Activated CD4-positive, alpha-beta T cell treated with anti-CD3 and anti-CD28 coated beads for 1 hour (primary cell): ENCODE results near the gene RASEF.
"Not testable (repeated sequence)": the region's sequence is repeated elsewhere in the genome, so short reads cannot be mapped to it uniquely, and the experiment has no call there.

Source experiments
- DNase-seq: peaks from one replicate; pipeline ENCODE4 v3.0.0-alpha.2; 2020

Gene RASEF

GRCh38 chr9:83062651-83063527 lies at the start of gene RASEF:
Gene RASEF (minus strand): TSS chr9:83063142. CDS start chr9:83062867, 275 bp downstream.
- no peak for DNase-seq

DNA sequence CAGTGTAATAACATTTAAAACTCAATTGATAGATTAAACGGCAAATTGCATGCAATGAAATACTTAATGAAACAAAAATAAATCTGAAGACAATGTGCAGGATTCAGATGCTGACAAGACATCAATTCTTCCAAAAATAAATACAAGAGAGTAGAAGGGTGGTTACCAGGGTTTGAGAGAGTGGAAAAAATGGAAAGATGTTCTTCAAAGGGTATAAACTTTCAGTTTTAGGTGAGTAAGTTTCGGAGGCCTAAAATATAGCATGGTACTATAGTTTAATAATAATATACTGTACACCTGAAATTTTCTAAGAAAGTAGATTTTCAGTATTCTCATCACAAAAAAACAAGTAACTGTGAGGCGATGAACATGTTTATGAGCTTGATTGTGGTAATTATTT lies 48.2 kb upstream of the RASEF start:
- no peak for DNase-seq

DNA sequence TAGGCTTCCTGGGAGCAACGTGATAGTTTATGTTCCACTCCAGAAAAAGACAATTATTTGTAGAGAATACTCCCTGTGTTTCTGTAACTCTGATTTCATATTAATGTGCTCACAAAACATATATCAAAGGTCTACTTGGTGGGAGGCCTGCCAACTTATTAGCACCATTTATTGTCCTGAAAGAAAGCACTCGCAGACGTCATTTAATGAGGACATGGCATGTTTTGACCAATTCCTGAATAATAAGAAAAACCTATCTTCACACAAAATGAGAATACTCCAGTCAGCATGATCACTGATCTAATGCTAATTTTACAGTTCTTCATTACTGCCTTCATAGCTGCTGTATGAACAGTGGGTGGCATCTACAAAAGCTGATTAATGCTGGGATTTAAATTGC lies 46.4 kb upstream of the RASEF start:
- no peak for DNase-seq

GRCh38 chr9:83108208-83108607 lies 45.3 kb upstream of the RASEF start:
- no peak for DNase-seq

DNA sequence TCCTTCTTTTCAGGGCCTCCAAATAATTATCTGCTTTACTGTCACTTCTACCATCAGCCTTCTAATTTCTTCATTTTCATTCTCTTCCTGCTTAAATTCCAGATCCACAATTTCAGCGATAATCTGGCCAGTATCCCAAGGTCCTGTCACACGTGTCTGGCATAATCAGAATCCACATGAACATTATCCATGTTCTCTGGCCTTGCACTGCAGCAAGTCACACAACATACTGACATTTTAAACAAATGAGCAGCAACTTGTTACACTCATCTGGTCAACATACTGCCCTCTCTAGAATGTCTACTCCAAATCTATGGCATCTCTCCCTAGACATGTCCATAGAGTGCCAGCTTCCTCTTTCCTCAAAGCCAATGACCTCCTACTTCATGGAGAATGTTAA lies 43.8 kb upstream of the RASEF start:
- no peak for DNase-seq

- no peak for DNase-seq
Observed at GRCh38 chr9:83106263-83106662, 43.3 kb upstream of the RASEF start.

DNA sequence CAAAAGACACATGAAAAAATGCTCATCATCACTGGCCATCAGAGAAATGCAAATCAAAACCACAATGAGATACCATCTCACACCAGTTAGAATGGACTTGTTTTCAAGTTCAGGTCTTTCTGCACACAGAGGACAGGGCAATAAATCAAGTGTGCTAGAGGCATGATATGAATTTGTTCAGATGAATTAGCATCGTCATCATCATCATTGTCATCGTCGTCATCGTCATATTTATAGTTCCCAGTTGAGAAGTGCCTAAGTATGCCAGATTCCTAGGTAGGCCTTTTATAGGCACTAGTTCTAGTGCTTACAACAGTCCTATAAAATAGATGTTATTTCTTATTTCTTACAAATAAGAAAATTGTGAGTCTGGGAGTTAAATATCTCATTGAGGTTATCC lies 34.7 kb upstream of the RASEF start:
- no peak for DNase-seq

DNA sequence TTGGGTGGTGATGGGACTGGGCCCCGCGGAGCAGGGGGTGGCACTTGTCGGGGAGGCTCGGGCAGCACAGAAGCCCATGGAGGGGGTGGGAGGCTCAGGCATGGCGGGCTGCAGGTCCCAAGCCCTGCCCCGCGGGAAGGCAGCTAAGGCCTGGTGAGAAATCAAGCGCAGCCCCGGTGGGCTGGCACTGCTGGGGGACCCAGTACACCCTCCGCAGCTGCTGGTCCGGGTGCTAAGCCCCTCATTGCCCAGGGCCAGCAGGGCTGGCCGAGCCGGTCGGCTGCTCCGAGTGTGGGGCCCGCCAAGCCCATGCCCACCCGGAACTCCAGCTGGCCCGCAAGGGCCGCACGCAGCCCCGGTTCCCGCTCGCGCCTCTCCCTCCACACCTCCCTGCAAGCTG lies 30.4 kb upstream of the RASEF start:
- not testable (repeated sequence) for DNase-seq

GRCh38 chr9:83081846-83082245 lies 18.9 kb upstream of the RASEF start:
- DNase-seq, result no peak

GRCh38 chr9:83081010-83081409 lies 18.1 kb upstream of the RASEF start:
- DNase-seq, result no peak

- not testable (repeated sequence) for DNase-seq
Observed at GRCh38 chr9:83075932-83076331, 13.0 kb upstream of the RASEF start.

DNA sequence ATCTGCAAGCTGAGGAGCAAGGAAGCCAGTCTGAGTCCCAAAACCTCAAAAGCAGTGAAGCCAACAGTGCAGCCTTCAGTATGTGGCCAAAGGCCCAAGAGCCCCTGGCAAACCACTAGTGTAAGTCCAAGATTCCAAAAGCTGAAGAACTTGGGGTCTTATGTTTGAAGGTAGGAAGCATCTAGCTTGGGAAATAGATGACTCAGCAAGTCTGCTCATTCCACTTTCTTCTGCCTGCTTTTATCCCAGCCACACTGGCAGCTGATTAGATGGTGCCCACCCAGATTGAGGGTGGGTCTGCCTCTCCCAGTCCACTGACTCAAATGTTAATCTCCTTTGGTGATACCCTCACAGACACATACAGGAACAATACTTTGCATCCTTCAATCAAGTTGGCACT lies 9.6 kb upstream of the RASEF start:
- not testable (repeated sequence) for DNase-seq

DNA sequence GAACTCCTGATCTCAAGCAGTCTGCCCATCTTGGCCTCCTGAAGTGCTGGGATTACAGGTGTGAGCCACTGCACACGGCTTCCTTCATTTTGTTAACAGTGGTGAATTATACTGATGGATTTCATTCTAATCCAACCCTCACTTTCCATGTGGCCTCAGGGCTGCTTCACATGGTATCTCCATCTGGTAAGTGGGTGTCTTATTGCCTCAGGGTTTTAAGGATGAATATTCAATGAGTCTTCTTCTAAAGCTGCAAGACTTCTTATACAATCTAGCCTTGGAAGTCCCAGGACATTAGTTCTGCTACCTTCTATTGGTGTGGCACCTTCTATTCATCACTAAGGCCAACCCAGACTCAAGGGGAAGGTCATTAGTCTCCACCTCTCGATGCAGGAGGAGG lies 8.7 kb upstream of the RASEF start:
- no peak for DNase-seq

DNA sequence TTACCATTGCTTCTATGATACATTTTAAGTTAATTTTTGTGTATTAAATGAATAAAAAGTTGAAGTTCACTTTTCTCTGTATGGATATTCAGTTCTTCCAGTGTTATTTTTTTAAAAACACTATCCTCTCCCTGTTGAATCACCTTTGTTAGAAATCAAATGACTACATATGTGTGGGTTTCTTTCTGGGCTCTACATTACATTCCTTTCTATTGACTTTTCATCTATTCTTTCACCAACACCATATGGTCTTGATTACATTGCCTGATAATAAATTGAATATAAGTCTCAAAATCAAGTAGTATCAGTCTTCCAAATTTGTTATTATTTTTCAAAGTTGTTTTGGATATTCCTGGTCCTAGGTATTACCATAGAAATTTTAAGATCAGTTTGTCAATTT lies 7.3 kb upstream of the RASEF start:
- no peak for DNase-seq

- DNase-seq, result no peak
Observed at GRCh38 chr9:83069651-83070050, 6.7 kb upstream of the RASEF start.

GRCh38 chr9:83068414-83068813 lies 5.5 kb upstream of the RASEF start:
- no peak for DNase-seq

DNA sequence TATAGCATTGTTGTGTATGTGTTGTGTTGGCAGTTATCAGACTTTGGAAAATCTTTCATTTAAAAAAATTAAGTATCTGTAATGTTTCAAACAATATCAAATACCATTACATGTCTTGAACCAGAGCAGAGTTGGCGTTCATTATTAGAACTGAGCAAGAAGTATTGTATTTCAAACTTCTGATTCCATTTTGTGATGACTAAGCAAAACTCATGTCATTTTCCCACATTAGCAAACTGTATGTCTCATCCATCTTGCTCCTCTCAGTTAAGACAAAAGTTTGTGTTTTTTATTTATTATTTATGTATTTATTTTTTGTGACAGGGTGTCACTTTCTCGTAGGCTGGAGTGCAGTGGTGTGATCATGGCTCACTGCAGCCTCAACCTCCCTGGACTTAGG lies 4.6 kb upstream of the RASEF start:
- no peak for DNase-seq

DNA sequence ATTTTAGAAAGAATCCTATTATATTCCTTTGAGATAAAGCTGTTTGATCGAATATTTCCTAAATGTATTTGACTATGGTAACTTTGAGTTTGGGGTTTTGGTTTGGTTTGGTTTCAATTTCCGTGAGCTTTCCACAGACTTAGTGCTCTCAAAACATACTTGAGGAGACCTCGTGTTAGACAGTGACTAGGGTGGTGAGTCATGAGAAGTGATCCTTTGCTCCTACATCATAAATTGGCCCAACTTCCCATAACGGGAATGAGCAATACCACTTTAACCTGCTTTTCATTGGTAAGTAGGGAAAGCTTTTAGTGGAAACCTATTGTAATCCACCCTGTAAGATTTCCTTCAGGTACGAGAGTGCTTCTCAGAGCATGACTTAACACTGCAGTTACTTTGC lies 3.8 kb upstream of the RASEF start:
- DNase-seq, result no peak

GRCh38 chr9:83065233-83065632 lies 2.3 kb upstream of the RASEF start:
- DNase-seq, result no peak

- DNase-seq, result no peak
Observed at GRCh38 chr9:83061990-83062650, 822 bp downstream of the RASEF start.

- DNase-seq, result no peak
Observed at GRCh38 chr9:83061036-83061435, 1.9 kb downstream of the RASEF start.

DNA sequence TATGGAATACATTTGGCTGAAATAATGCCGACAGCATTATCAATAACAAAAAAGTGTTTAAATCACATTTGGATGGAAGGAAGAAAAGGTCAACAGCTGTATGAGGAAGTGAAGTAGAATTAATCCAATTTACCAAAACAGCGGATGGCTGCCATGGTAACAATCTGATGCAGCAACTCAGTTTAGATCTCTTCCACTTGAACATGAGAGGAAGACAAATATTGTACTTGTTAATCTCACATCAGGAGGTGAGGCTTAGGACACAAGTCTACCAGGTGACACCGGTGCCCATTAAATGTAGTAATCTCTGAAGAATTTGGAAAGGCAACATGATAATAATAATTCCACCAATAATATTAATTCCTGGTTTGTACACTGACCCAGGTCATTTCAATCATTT lies 2.4 kb downstream of the RASEF start:
- DNase-seq, result no peak

GRCh38 chr9:83059417-83059816 lies 3.5 kb downstream of the RASEF start:
- DNase-seq, result no peak

DNA sequence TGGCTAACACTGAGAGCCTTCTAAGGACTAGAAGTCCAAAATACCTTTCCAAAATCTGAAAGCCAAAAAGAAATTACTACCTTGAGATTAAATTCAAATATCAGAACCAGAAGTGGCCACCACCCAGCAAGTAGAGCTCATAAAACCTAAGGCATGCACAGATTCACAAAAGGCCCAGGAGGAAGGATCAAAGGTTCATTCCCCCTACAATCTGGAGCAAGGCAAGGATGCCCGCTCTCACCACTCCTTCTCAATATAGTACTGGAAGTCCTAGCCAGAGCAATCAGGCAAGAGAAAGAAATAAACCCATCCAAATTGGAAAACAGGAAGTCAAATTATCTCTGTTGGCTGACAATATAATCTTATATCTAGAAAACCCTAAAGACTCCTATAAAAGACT lies 6.0 kb downstream of the RASEF start:
- DNase-seq, result no peak

- DNase-seq, result no peak
Observed at GRCh38 chr9:83056174-83056573, 6.8 kb downstream of the RASEF start.
